GM18502 (cell line): ENCODE results near the gene IL4.
"Not testable (repeated sequence)": the region's sequence is repeated elsewhere in the genome, so short reads cannot be mapped to it uniquely, and the experiment has no call there.

Experiments used
- ATAC-seq: cut with Tn5 transposase; IDR thresholded peaks from one replicate; pipeline ENCODE4 v1.9.1; 2021; ENCODE audit warnings: mild to moderate bottlenecking; ENCODE audit not compliant: unreplicated experiment, poor library complexity

IL4 gene

DNA sequence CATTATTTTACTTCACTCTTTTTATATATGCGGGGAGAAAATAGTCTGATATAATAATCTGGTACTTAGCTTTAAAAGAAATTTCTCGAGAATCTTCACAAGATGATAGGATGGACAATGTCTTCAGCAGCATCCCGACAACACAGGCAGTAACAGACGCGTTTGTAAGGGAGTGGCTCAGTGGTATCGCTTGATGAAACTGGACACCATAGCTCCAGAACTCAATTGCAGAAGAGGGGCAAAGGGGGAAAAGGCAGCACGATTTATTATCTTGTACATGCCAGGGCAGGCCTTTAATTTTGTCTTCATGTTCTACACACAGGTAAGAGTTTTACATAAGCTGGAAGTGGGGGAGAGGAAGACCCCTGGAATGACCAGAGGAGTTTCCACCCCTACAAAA, 15.7 kb downstream of the IL4 start:
- no peak for ATAC-seq

- no peak for ATAC-seq
These were observed 16.4 kb downstream of the IL4 start for GRCh38 chr5:132690156-132690555.

GRCh38 chr5:132691755-132692631, 18.2 kb downstream of the IL4 start:
- ATAC-seq: not testable (repeated sequence)

GRCh38 chr5:132692632-132692967, 18.8 kb downstream of the IL4 start:
- no peak for ATAC-seq

GRCh38 chr5:132695956-132696355, 22.2 kb downstream of the IL4 start:
- no peak for ATAC-seq

- ATAC-seq: no peak
These were observed 31.1 kb downstream of the IL4 start for GRCh38 chr5:132704875-132705274.

DNA sequence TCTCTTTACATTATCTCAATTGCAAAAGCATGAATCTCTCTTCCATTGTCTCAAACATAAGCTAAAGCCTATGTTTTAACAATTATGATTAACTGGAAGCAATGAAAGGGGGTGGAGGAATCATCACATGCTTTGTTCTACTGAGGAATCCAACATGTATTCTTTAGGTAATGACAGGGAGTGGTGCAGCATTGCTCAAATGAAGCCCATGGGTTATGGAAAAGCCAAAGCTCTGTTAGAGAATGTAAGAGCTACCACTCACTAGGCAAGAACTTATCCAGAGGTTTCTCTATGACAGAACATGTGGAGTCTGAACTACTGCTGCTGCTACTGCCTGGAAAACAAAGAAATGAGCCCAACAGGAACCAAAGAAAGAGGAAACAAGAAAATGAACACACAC, 34.9 kb downstream of the IL4 start:
- no peak for ATAC-seq

DNA sequence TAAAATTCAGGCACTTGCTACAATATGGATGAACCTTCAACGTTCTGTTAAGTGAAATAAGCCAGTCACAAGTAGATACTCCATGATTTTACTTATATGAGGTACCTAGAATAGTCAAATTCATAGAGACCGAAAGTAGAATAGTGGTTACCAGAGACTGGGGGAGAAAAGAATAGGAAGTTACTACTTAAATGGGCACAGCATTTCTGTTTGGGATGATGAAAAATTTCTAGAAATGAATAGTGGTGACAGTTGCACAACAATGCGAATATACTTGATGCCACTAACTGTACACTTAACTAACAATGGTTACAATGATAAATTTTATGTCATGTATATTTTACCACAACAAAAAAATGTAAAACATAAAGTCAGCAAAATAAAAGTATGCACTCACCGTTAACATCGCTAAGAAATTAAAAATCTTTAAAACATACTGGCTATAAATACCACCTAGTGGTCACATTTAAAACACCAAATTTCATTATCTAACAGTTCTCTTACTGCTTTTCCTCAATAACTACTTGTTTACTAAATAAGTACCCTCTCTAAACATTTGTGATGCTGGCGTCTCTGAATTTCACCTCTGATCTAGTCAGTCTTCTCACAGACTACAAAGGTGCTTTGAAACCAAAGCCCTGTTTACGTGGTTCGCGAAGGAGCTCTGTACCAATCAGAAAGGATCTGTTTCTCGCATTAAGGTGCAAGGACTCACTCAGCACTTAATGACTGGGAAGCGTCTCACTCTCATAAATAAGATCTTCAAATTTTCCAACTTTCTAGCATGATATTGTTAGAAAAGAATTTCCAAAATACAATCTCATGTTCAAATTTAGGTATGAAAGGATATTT, 40.9 kb downstream of the IL4 start:
- no peak for ATAC-seq

- ATAC-seq: no peak
These were observed 44.9 kb downstream of the IL4 start for GRCh38 chr5:132718544-132719312.

GRCh38 chr5:132725745-132726144, 52.0 kb downstream of the IL4 start:
- no peak for ATAC-seq

- no peak for ATAC-seq
These were observed 56.1 kb downstream of the IL4 start for GRCh38 chr5:132729896-132730295.
